Loucy (cell line): ENCODE measurements around the gene TACC2.

Experiments used
- H2AFZ ChIP-seq: fragments of 200-600 bp; sonication (generic); 2 replicates; pipeline ENCODE4 v1.6.0; 2016; ENCODE audit warnings: antibody characterized with exemption, mild to moderate bottlenecking, low read length, moderate library complexity
- H3F3A ChIP-seq: fragments of 200-600 bp; 2 replicates; pipeline ENCODE4 v1.6.0; 2016; ENCODE audit warnings: antibody characterized with exemption, low read depth, mild to moderate bottlenecking
- H3K27me3 ChIP-seq: fragments of 200-600 bp; sonication (generic); 2 replicates; pipeline ENCODE4 v1.6.1; 2014; ENCODE audit warnings: low read length, mild to moderate bottlenecking; ENCODE audit not compliant: insufficient read depth, poor library complexity, severe bottlenecking
- H3K36me3 ChIP-seq: fragments of 200-600 bp; sonication (generic); 2 replicates; pipeline ENCODE4 v1.6.1; 2016; ENCODE audit warnings: low read length; ENCODE audit not compliant: insufficient read depth
- H3K4me1 ChIP-seq: fragments of 200-600 bp; sonication (generic); 2 replicates; pipeline ENCODE4 v1.5.1; 2014; ENCODE audit warnings: low read length, mild to moderate bottlenecking; ENCODE audit not compliant: insufficient read depth, poor library complexity, severe bottlenecking
- H3K4me2 ChIP-seq: fragments of 200-600 bp; sonication (generic); 2 replicates; pipeline ENCODE4 v1.6.0; 2014; ENCODE audit warnings: antibody characterized with exemption, low read length, low read depth, mild to moderate bottlenecking; ENCODE audit not compliant: poor library complexity, severe bottlenecking
- H3K4me3 ChIP-seq: fragments of 200-600 bp; sonication (generic); 2 replicates; pipeline ENCODE4 v1.5.1; 2014; ENCODE audit warnings: low read length, mild to moderate bottlenecking, mixed read lengths; ENCODE audit not compliant: poor library complexity, severe bottlenecking
- H3K79me2 ChIP-seq: fragments of 200-600 bp; sonication (generic); 2 replicates; pipeline ENCODE4 v1.6.1; 2014; ENCODE audit warnings: low read length; ENCODE audit not compliant: insufficient read depth
- H3K9ac ChIP-seq: fragments of 200-600 bp; sonication (generic); 2 replicates; pipeline ENCODE4 v1.6.0; 2014; ENCODE audit warnings: mild to moderate bottlenecking, low read depth, low read length, moderate library complexity; ENCODE audit not compliant: poor library complexity, severe bottlenecking
- H3K9me2 ChIP-seq: fragments of 200-600 bp; sonication (generic); replicated peaks from 2 replicates; pipeline ENCODE4 v1.6.1; 2016; ENCODE audit warnings: low read depth, low read length, mixed read lengths
- H3K9me3 ChIP-seq: fragments of 200-600 bp; sonication (generic); 2 replicates; pipeline ENCODE4 v1.6.1; 2014; ENCODE audit warnings: mild to moderate bottlenecking, antibody characterized with exemption, low read length, low read depth; ENCODE audit not compliant: insufficient read depth
- H4K20me1 ChIP-seq: fragments of 200-600 bp; sonication (generic); 2 replicates; pipeline ENCODE4 v1.6.0; 2014; ENCODE audit warnings: antibody characterized with exemption, low read length, mild to moderate bottlenecking; ENCODE audit not compliant: insufficient read depth, poor library complexity, severe bottlenecking
- EZH2phosphoT487 ChIP-seq: fragments of 200-600 bp; IDR thresholded peaks from 2 replicates; pipeline ENCODE4 v1.6.1; 2018; ENCODE audit warnings: antibody characterized with exemption, mild to moderate bottlenecking, moderate library complexity, borderline replicate concordance
- TF ChIP-seq, protein P1 (sequence below): fragments of 200-600 bp; sonication (generic); conservative IDR thresholded peaks from 2 replicates; pipeline ENCODE4 v1.5.1; 2014; ENCODE audit warnings: mild to moderate bottlenecking, antibody characterized with exemption, low read length

The TACC2 gene

DNA sequence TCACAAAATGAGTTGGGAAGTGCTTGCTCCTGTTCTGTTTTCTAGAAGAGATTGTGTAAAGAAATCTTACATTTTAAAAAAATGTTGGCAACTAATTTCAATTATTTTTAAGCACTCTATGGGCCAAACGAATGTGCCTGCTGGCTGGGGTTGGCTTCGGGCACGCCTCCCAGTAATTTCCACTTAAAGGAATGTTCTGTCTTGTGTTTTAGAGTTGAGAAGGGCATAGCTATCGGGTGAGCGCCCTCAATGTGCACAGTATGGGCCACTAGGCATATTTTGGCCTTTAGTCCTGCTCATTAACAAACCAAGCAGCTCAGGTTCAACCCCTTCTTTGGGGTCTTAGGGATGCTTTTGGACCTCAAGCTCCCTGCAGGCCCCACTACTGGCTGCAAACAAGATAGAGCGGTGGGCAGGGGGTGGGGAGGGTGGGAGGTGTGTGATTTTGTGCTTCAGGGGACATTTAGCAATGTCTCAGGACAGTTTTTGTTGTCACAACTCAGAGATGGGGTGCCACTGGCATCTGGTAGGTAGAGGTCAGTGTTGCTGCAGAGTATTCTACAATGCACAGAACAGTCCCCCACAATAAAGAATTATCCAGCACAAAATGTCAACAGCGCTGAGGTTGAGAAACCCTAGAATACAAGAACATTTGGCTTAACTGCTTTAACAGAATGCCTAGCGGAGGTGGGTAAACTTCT, 40.7 kb downstream of the TACC2 start:
- Histone ChIP-seq H3F3A (no peaks in the 10 kb centered on the region), H3K9me2 (no peaks in the 10 kb centered on the region), H3K79me2 (no peaks in the 10 kb centered on the region), H3K4me2 (no peak overlapping the region), H3K36me3 (no peaks in the 10 kb centered on the region), H3K4me1 (no peaks in the 10 kb centered on the region), H2AFZ (no peak overlapping the region), H3K27me3 (no peaks in the 10 kb centered on the region), H4K20me1 (no peaks in the 10 kb centered on the region), H3K9ac (no peak overlapping the region), H3K4me3 (no peak overlapping the region), H3K9me3 (no peaks in the 10 kb centered on the region; the same call in 1 of the 2 replicates)
- TF ChIP-seq, protein P1, sequence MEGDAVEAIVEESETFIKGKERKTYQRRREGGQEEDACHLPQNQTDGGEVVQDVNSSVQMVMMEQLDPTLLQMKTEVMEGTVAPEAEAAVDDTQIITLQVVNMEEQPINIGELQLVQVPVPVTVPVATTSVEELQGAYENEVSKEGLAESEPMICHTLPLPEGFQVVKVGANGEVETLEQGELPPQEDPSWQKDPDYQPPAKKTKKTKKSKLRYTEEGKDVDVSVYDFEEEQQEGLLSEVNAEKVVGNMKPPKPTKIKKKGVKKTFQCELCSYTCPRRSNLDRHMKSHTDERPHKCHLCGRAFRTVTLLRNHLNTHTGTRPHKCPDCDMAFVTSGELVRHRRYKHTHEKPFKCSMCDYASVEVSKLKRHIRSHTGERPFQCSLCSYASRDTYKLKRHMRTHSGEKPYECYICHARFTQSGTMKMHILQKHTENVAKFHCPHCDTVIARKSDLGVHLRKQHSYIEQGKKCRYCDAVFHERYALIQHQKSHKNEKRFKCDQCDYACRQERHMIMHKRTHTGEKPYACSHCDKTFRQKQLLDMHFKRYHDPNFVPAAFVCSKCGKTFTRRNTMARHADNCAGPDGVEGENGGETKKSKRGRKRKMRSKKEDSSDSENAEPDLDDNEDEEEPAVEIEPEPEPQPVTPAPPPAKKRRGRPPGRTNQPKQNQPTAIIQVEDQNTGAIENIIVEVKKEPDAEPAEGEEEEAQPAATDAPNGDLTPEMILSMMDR: no peak
- no peak for TF ChIP-seq EZH2phosphoT487

GRCh38 chr10:122030200-122030552, 41.2 kb downstream of the TACC2 start:
- no peaks in the 10 kb centered on the region; the same call in 1 of the 2 replicates for H3K9me3 ChIP-seq
- no peaks in the 10 kb centered on the region for H3K36me3 ChIP-seq
- no peaks in the 10 kb centered on the region for H4K20me1 ChIP-seq
- H3K9me2 ChIP-seq: no peaks in the 10 kb centered on the region
- TF ChIP-seq, protein P1: no peak
- no peak for TF ChIP-seq EZH2phosphoT487
- H3K27me3 ChIP-seq: no peaks in the 10 kb centered on the region
- H3K79me2 ChIP-seq: no peaks in the 10 kb centered on the region
- no peak overlapping the region for H3K4me2 ChIP-seq
- H2AFZ ChIP-seq: no peak overlapping the region
- no peak overlapping the region for H3K9ac ChIP-seq
- no peak overlapping the region for H3K4me3 ChIP-seq
- H3K4me1 ChIP-seq: no peaks in the 10 kb centered on the region
- no peaks in the 10 kb centered on the region for H3F3A ChIP-seq

- Histone ChIP-seq H2AFZ (no peak overlapping the region), H4K20me1 (no peaks in the 10 kb centered on the region), H3K4me3 (no peak overlapping the region), H3K27me3 (no peaks in the 10 kb centered on the region), H3F3A (no peaks in the 10 kb centered on the region), H3K9me2 (no peaks in the 10 kb centered on the region), H3K9me3 (no peaks in the 10 kb centered on the region; the same call in 1 of the 2 replicates), H3K9ac (no peak overlapping the region), H3K36me3 (no peaks in the 10 kb centered on the region), H3K79me2 (no peaks in the 10 kb centered on the region), H3K4me2 (no peak overlapping the region), H3K4me1 (no peaks in the 10 kb centered on the region)
- TF ChIP-seq, protein P1: no peak
- TF ChIP-seq EZH2phosphoT487: no peak
These were observed 44.4 kb downstream of the TACC2 start for GRCh38 chr10:122033224-122033926.
